HepG2 (cell line): ENCODE results near the gene ITIH2. TPM values are rescaled to one million over a fixed set of nuclear protein-coding genes. Genes with fewer than 3 reads are reported as not detected.
"Not testable (repeated sequence)": the region's sequence is repeated elsewhere in the genome, so short reads cannot be mapped to it uniquely, and the experiment has no call there.

Experiments used
- ATAC-seq: fragments of 200-7000 bp; cut with Tn5 transposase; 3 replicates; pipeline ENCODE4 v1.9.1; 2020; ENCODE audit warnings: mild to moderate bottlenecking, moderate library complexity
- BruUV-seq: library from RNA; stranded (reverse); fragments of 400-500 nt; replicated peaks from 2 replicates; lab custom pipeline; 2021; lab: Mats Ljungman, UMichigan
- CTCF ChIA-PET: fragments of 300-600 bp; formaldehyde crosslinking; extraction: SDS; loops from one replicate; lab custom pipeline; 2021; ENCODE audit warnings: low total read pairs, inconsistent platforms, low intra/inter-chr PET ratio; lab: Yijun Ruan, JAX
- POLR2A ChIA-PET: fragments of 350-600 bp; sonication (Branson Sonifier 250); formaldehyde crosslinking; loops from one replicate; lab custom pipeline; 2020; ENCODE audit warnings: antibody characterized with exemption, inconsistent platforms; lab: Yijun Ruan, JAX
- DNase-seq: peaks from one replicate; pipeline ENCODE4 v3.0.0-alpha.2; 2015; ENCODE audit warnings: low spot score
- FAIRE-seq: peaks from 3 replicates; lab custom pipeline; 2011; peaks lifted over from hg19 to GRCh38; lab: Jason Lieb, UNC
- H2AFZ ChIP-seq: one replicate; pipeline ENCODE4 v1.6.1; 2011; ENCODE audit warnings: low read length, inconsistent platforms
- H3K27ac ChIP-seq: fragments of 300-600 bp; 3 replicates; pipeline ENCODE4 v1.8.0; 2011; ENCODE audit warnings: mixed run types, mild to moderate bottlenecking, mixed read lengths, low read length, inconsistent platforms; ENCODE audit not compliant: insufficient read depth; ENCODE audit errors: extremely low read length
- H3K27me3 ChIP-seq, 2 experiments: fragments of 200-600 bp in 1 of 2; 2 replicates in 1 of 2; 3 replicates in 1 of 2; pipeline versions ENCODE4 v1.6.0 to v1.8.0; 2011; ENCODE audit warnings: low read length in 2 of 2, mild to moderate bottlenecking in 2 of 2, moderate library complexity in 2 of 2, inconsistent platforms in 1 of 2; ENCODE audit not compliant: insufficient read depth in 2 of 2, control insufficient read depth in 1 of 2
- H3K36me3 ChIP-seq, 2 experiments: fragments of 200-600 bp in 1 of 2; replicated peaks in 1 of 2; 2 replicates in 1 of 2; 3 replicates in 1 of 2; pipeline versions ENCODE4 v1.5.1 to v1.8.0; 2011; ENCODE audit warnings: low read length in 2 of 2, inconsistent platforms in 1 of 2; ENCODE audit not compliant: insufficient read depth in 2 of 2, control insufficient read depth in 1 of 2
- H3K4me1 ChIP-seq: 2 replicates; pipeline ENCODE4 v1.5.1; 2012; ENCODE audit warnings: low read length, inconsistent platforms; ENCODE audit not compliant: insufficient read depth
- H3K4me2 ChIP-seq: 2 replicates; pipeline ENCODE4 v1.6.0; 2011; ENCODE audit warnings: low read depth, low read length, inconsistent platforms
- H3K4me3 ChIP-seq, 3 experiments: fragments of 200-600 bp in 1 of 3; sonication (generic), shearing (Covaris generic) in 1 of 3; replicated peaks in 1 of 3; 2 replicates each; pipeline ENCODE4 v1.5.1; 2011 to 2016; ENCODE audit warnings: low read length in 3 of 3, inconsistent platforms in 2 of 3, low read depth in 2 of 3, mild to moderate bottlenecking in 2 of 3, control low read depth in 1 of 3, mixed read lengths in 1 of 3; ENCODE audit not compliant: insufficient read depth in 1 of 3
- H3K79me2 ChIP-seq: one replicate; pipeline ENCODE4 v1.6.1; 2011; ENCODE audit warnings: low read length, inconsistent platforms; ENCODE audit not compliant: insufficient read depth
- H3K9ac ChIP-seq: 2 replicates; pipeline ENCODE4 v1.6.0; 2011; ENCODE audit warnings: mild to moderate bottlenecking, low read depth, low read length, inconsistent platforms; ENCODE audit not compliant: insufficient read depth
- H3K9me3 ChIP-seq: 2 replicates; pipeline ENCODE4 v1.5.1; 2012; ENCODE audit warnings: mild to moderate bottlenecking, low read length
- H4K20me1 ChIP-seq: 2 replicates; pipeline ENCODE4 v1.6.0; 2011; ENCODE audit warnings: inconsistent platforms, mild to moderate bottlenecking, low read length, moderate library complexity; ENCODE audit not compliant: insufficient read depth
- AHR ChIP-seq: IDR thresholded peaks from 2 replicates; pipeline ENCODE4 v1.6.1; 2018; ENCODE audit warnings: missing genetic modification reagents, missing compliant biosample characterization
- CC2D1A ChIP-seq: sonication (generic); formaldehyde crosslinking; IDR thresholded peaks from 2 replicates; pipeline ENCODE4 v1.8.1; 2023; ENCODE audit warnings: mild to moderate bottlenecking, missing genetic modification reagents
- ESRRA ChIP-seq: sonication (generic); formaldehyde crosslinking; IDR thresholded peaks from 2 replicates; pipeline ENCODE4 v1.5.1; 2020; ENCODE audit warnings: mild to moderate bottlenecking, low read depth, missing genetic modification reagents
- HCFC1 ChIP-seq: fragments of 150-350 bp; IDR thresholded peaks from 2 replicates; pipeline ENCODE4 v1.6.1; 2014; ENCODE audit warnings: low read depth, low read length
- ZBTB25 ChIP-seq: IDR thresholded peaks from 2 replicates; pipeline ENCODE4 v1.6.1; 2018; ENCODE audit warnings: missing genetic modification reagents
- ZNF510 ChIP-seq: sonication (generic); formaldehyde crosslinking; IDR thresholded peaks from 2 replicates; pipeline ENCODE4 v1.4.0; 2020; ENCODE audit warnings: low read depth, mild to moderate bottlenecking, missing genetic modification reagents
- ZNF589 ChIP-seq: sonication (generic); formaldehyde crosslinking; conservative IDR thresholded peaks from 2 replicates; pipeline ENCODE4 v1.8.0; 2022; ENCODE audit warnings: mild to moderate bottlenecking, moderate library complexity, missing genetic modification reagents
- WGBS: methylation state at CpG from one replicate; pipeline ENCODE4 v1.1.6; 2017; ENCODE audit warnings: low lambda C conversion rate; 5-methylcytosine and 5-hydroxymethylcytosine counted together
- in situ Hi-C: cut with HindIII; loops from 2 replicates; pipeline ENCODE4 v1.10.0; 2017; ENCODE audit warnings: low pct_unique_long_range_greater_than_20kb; ENCODE audit not compliant: extremely low pct_ligation_motif_present
- intact Hi-C: fragments of 100-400 bp; cut with micrococcal nuclease; formaldehyde crosslinking; loops from one replicate; pipeline ENCODE4 v1.10.0; 2022; ENCODE audit not compliant: unreplicated experiment
- polyA plus RNA-seq, 8 experiments: library from polyadenylated mRNA; depleted of rRNA in 3 of 8; stranded (reverse) in 7 of 8; unstranded in 1 of 8; fragments of >200 nt; fragmentation: Illumina TruSeq in 4 of 8; extraction: Trizol in 4 of 8; gene quantifications; 2 replicates each; pipeline versions ENCODE4 v1.2.1 to v1.2.3, GENCODE V29; 2011 to 2016; ENCODE audit warnings: low read depth in 4 of 8, missing spikeins in 1 of 8, mixed read lengths in 1 of 8; ENCODE audit not compliant: insufficient read depth in 1 of 8
- total RNA-seq, 5 experiments: library from RNA; depleted of rRNA; stranded (reverse); fragments of >200 nt; fragmentation: Illumina TruSeq; extraction: Trizol; gene quantifications; 2 replicates each; pipeline ENCODE4 v1.2.3, GENCODE V29; 2016; ENCODE audit warnings: low read depth in 1 of 5

Gene ITIH2
- total and polyA plus RNA-seq, 2 of the 13 experiments (the other 11 are each of a cell fraction or from before 2014, with no cell fraction given) = 1,197 to 1,427 TPM

GRCh38 chr10:7679256-7679655 is 23.9 kb upstream of the ITIH2 start:
- intact Hi-C loops (no loop called here), in situ Hi-C loops (no loop called here)
- 33% methylated on average over 1 of the region's 1 CpG for WGBS
- TF ChIP-seq ZNF589 (no peak), AHR (CRISPR knock-in tag) (no peak), ZBTB25 (CRISPR knock-in tag) (no peak), ESRRA (no peak), CC2D1A (CRISPR knock-in tag) (no peak), ZNF510 (CRISPR knock-in tag) (no peak), HCFC1 (no peak)
- no TSS peak for BruUV-seq
- FAIRE-seq (no peak), ATAC-seq (no peak), DNase-seq (no peak)
- H2AFZ ChIP-seq = no peak overlapping the region
- H3K4me1 ChIP-seq = peaks cover 12% of the 10 kb centered on the region
- H3K9me3 ChIP-seq = peaks cover 6% of the 10 kb centered on the region; the same call in 1 of the 2 replicates
- no peak overlapping the region for H3K9ac ChIP-seq
- no peak overlapping the region for H3K27ac ChIP-seq
- H3K4me2 ChIP-seq = no peak overlapping the region
- H3K27me3 ChIP-seq = peaks cover 0 to 9% of the 10 kb centered on the region in 2 experiments; a peak in 1 of 5 replicates
- H4K20me1 ChIP-seq = no peaks in the 10 kb centered on the region
- ChIA-PET CTCF (no interaction called here), POLR2A (no interaction called here)
- no peak overlapping the region for H3K4me3 ChIP-seq
- H3K36me3 ChIP-seq = no peaks in the 10 kb centered on the region
- no peaks in the 10 kb centered on the region for H3K79me2 ChIP-seq

GRCh38 chr10:7680078-7680477 is 23.0 kb upstream of the ITIH2 start:
- H3K27ac ChIP-seq, H3K4me2 ChIP-seq, H3K79me2 ChIP-seq, CTCF ChIA-PET, H3K4me3 ChIP-seq, ATAC-seq, BruUV-seq, intact Hi-C loops, FAIRE-seq, H4K20me1 ChIP-seq, DNase-seq, H3K9me3 ChIP-seq, H3K36me3 ChIP-seq, H3K9ac ChIP-seq, H2AFZ ChIP-seq, POLR2A ChIA-PET, in situ Hi-C loops, H3K27me3 ChIP-seq: not testable (repeated sequence)
- H3K4me1 ChIP-seq = peaks cover 12% of the 10 kb centered on the region
- WGBS = 37% methylated on average over 5 of the region's 5 CpGs
